GM23338 (cell line): Measurements from ENCODE around the gene CIZ1.

ENCODE experiments used
- CREB1 ChIP-seq: fragments of 250-450 bp; sonication (Bioruptor Pico); IDR thresholded peaks from 2 replicates; pipeline ENCODE4 v1.5.0; 2020; ENCODE audit warnings: low read depth, mild to moderate bottlenecking, moderate library complexity
- CTCF ChIP-seq, 2 experiments: fragments of 200-600 bp in 1 of 2; sonication (generic) in 1 of 2; conservative IDR thresholded peaks; 2 replicates each; pipeline versions ENCODE4 v1.5.1 to v1.6.1; 2016 to 2017; ENCODE audit warnings: antibody characterized with exemption in 2 of 2, low read depth in 2 of 2, mild to moderate bottlenecking in 2 of 2, moderate library complexity in 1 of 2
- ETS1 ChIP-seq: IDR thresholded peaks from 2 replicates; pipeline ENCODE4 v1.6.1; 2016; ENCODE audit warnings: antibody characterized with exemption
- EZH2 ChIP-seq: fragments of 200-600 bp; sonication (generic); IDR thresholded peaks from one replicate; pipeline ENCODE4 v1.8.0; 2017; ENCODE audit warnings: antibody characterized with exemption, mild to moderate bottlenecking, low read depth; ENCODE audit not compliant: unreplicated experiment
- EZH2phosphoT487 ChIP-seq: fragments of 200-600 bp; sonication (generic); IDR thresholded peaks from one replicate; pipeline ENCODE4 v1.8.1; 2018; ENCODE audit warnings: antibody characterized with exemption; ENCODE audit not compliant: unreplicated experiment
- JUNB ChIP-seq: IDR thresholded peaks from one replicate; pipeline ENCODE4 v1.6.1; 2016; ENCODE audit warnings: antibody characterized with exemption; ENCODE audit not compliant: unreplicated experiment
- NANOG ChIP-seq: IDR thresholded peaks from 2 replicates; pipeline ENCODE4 v1.6.1; 2016; ENCODE audit warnings: antibody characterized with exemption, borderline replicate concordance
- POLR2AphosphoS5 ChIP-seq: IDR thresholded peaks from 2 replicates; pipeline ENCODE4 v1.6.1; 2016; ENCODE audit warnings: antibody characterized with exemption, low read depth
- REST ChIP-seq: IDR thresholded peaks from one replicate; pipeline ENCODE4 v1.6.1; 2018; ENCODE audit warnings: antibody characterized with exemption; ENCODE audit not compliant: unreplicated experiment
- ZNF331 ChIP-seq: fragments of 250-450 bp; sonication (Bioruptor Pico); IDR thresholded peaks from 2 replicates; pipeline ENCODE4 v1.5.0; 2020; ENCODE audit warnings: low read depth, mild to moderate bottlenecking, moderate library complexity

- TF ChIP-seq CTCF (conservative IDR thresholded peaks at IDR 0.05; ENCODE audit: low read depth in 2 of 2) (no peak), EZH2 (no peak), POLR2AphosphoS5 (no peak), EZH2phosphoT487 (no peak), CREB1 (CRISPR knock-in tag) (no peak), ETS1 (no peak), ZNF331 (CRISPR knock-in tag) (no peak), JUNB (no peak), REST (no peak), NANOG (no peak)
Observed at GRCh38 chr9:128149001-128149701, 42.2 kb downstream of the CIZ1 start, which contains the start of gene LCN2.
